ENCODE results near the gene NAP1L4. TPM values are rescaled to one million over a fixed set of nuclear protein-coding genes. Genes with fewer than 3 reads are reported as not detected.

NAP1L4 gene
- total RNA-seq, 2 donors from 2014 or later, result 198 to 206 TPM

DNA sequence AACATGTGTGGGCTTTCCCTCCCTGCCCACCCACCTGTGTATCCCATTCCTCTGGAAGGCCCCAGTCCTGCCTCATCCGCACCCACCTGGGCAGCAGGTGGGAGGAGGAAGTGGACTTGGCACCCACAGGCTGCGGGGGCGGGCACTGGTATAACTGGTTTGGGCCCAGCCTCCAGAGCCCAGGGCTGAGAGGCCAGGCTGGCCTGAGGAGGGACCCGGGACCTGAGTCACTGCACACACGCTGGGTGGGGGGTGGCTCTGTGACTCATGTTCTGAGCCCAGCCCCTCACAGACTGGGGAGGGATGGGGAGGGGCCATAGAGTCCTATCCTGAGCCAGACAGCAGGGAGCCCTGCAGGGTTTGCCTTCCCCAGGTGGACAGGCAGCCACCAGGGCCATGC is 79.6 kb downstream of the NAP1L4 start:
- DNase-seq, result peak; percentile 91
- Histone ChIP-seq H3K9ac (ENCODE audit: extremely low read depth, low read length, poor library complexity, severe bottlenecking) (no peak overlapping the region), H3K4me3 (ENCODE audit: low read length) (no peak overlapping the region), H3K4me1 (ENCODE audit: control insufficient read depth, insufficient read depth, low read length) (no peaks in the 10 kb centered on the region), H3K36me3 (ENCODE audit: control insufficient read depth, insufficient read depth, low read length) (no peaks in the 10 kb centered on the region), H3K27me3 (ENCODE audit: control insufficient read depth, insufficient read depth, low read length, poor library complexity, severe bottlenecking) (no peaks in the 10 kb centered on the region), H3K27ac (ENCODE audit: low read depth, low read length) (no peak overlapping the region), H3K9me3 (ENCODE audit: control insufficient read depth, low read length) (no peaks in the 10 kb centered on the region)
- Mint-ChIP-seq H3K36me3 (ENCODE audit: low read depth) (no peaks in the 10 kb centered on the region), H3K27me3 (ENCODE audit: insufficient read depth) (peaks cover 4% of the 10 kb centered on the region), H3K4me3 (no peak overlapping the region), H3K4me1 (peaks cover 5% of the 10 kb centered on the region), H3K27ac (no peak overlapping the region), H3K9me3 (no peaks in the 10 kb centered on the region)
- 70% methylated on average over 5 of the region's 5 CpGs; no CpG with 5 or more reads in 1 of the 2 experiments for WGBS, 2 experiments (ENCODE audit: insufficient coverage in 1 of 2, insufficient read length in 1 of 2)
- TF ChIP-seq, protein P1, sequence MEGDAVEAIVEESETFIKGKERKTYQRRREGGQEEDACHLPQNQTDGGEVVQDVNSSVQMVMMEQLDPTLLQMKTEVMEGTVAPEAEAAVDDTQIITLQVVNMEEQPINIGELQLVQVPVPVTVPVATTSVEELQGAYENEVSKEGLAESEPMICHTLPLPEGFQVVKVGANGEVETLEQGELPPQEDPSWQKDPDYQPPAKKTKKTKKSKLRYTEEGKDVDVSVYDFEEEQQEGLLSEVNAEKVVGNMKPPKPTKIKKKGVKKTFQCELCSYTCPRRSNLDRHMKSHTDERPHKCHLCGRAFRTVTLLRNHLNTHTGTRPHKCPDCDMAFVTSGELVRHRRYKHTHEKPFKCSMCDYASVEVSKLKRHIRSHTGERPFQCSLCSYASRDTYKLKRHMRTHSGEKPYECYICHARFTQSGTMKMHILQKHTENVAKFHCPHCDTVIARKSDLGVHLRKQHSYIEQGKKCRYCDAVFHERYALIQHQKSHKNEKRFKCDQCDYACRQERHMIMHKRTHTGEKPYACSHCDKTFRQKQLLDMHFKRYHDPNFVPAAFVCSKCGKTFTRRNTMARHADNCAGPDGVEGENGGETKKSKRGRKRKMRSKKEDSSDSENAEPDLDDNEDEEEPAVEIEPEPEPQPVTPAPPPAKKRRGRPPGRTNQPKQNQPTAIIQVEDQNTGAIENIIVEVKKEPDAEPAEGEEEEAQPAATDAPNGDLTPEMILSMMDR (conservative IDR thresholded peaks at IDR 0.05), result no peak

DNA sequence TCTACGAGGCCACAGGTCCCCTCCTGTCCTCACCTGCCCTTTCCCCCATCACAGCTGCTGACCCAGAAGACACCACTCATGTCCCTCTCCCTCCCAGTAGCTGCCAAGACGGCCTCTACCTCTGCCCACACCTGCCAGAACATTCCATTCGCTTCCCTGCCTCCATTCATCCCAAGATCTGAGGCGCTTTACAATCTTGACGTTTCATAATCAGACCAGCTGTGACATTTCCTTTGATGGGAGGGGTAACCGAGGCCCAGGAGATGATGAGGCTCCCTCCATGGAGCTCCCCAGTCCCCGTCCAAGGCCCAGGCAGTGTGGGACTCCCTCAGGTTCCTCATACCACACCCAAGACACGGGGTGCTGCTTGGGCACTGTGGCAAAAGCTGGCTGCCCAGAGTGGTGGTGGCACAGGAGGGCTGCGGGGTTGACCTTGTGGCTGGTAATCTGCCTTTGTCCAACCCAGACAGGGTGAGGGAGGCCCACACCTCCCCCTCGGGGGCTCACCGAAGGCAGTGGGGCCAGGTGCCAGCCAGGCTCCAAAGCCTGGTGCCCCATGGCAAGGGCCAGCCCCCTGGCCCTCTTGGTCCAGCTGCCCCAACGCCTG is 80.2 kb downstream of the NAP1L4 start:
- peaks cover under 1% of the 10 kb centered on the region for H3K9me3 Mint-ChIP-seq
- Histone ChIP-seq H3K36me3 (ENCODE audit: control insufficient read depth, insufficient read depth, low read length) (no peaks in the 10 kb centered on the region), H3K27ac (ENCODE audit: low read depth, low read length) (no peak overlapping the region), H3K4me3 (ENCODE audit: low read length) (no peak overlapping the region), H3K9me3 (ENCODE audit: control insufficient read depth, low read length) (no peaks in the 10 kb centered on the region), H3K27me3 (ENCODE audit: control insufficient read depth, insufficient read depth, low read length, poor library complexity, severe bottlenecking) (no peaks in the 10 kb centered on the region), H3K4me1 (ENCODE audit: control insufficient read depth, insufficient read depth, low read length) (no peaks in the 10 kb centered on the region), H3K9ac (ENCODE audit: extremely low read depth, low read length, poor library complexity, severe bottlenecking) (no peak overlapping the region)
- TF ChIP-seq, protein P1 (conservative IDR thresholded peaks at IDR 0.05), result no peak
- no peak for DNase-seq
- H3K4me3 Mint-ChIP-seq, result no peak overlapping the region
- peak overlapping the region; percentile 61 for H3K27ac Mint-ChIP-seq
- peaks cover 4% of the 10 kb centered on the region for H3K27me3 Mint-ChIP-seq (ENCODE audit: insufficient read depth)
- H3K4me1 Mint-ChIP-seq, result peaks cover 5% of the 10 kb centered on the region
- WGBS, 2 experiments (ENCODE audit: insufficient coverage in 1 of 2, insufficient read length in 1 of 2), result 88 to 91% methylated on average over 6 to 12 of the region's 12 CpGs
- peaks cover 1% of the 10 kb centered on the region for H3K36me3 Mint-ChIP-seq (ENCODE audit: low read depth)

DNA sequence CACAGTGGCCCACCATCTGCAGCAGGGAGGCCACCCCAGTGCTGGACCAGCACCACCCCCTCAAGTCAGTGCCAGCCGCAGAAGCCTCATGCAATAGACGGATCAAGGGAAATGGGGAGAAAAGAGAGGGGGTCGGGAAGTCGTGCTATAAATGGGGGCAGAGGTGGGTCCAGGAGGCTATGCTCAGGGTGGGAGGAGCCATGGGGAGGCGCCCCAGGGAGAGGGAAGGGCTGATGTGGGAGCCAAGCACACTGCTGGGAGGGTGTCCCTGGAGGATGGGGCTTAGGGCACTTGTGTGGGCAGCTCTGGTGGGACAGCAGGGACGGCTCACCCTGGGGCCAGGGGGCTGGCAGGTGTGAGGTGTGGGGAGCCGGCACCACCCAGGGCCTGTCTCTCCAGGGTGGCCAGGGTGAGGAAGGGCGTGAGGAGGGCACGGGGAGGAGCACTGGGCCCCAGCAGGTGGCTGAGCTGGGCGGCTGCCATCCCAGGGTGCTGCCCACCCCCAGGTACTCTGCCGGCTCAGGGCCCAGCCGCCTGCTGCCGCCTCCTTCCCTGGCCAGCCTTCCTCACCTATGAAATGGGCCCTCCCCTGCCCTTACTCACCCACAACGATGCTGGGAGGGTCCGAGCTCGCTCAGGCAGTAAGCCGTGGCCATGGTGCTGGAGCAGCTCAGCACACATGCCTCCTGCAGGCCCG is 80.9 kb downstream of the NAP1L4 start:
- H3K36me3 ChIP-seq (ENCODE audit: control insufficient read depth, insufficient read depth, low read length), result no peaks in the 10 kb centered on the region
- no peaks in the 10 kb centered on the region for H3K9me3 ChIP-seq (ENCODE audit: control insufficient read depth, low read length)
- H3K4me3 Mint-ChIP-seq, result no peak overlapping the region
- H3K27me3 ChIP-seq (ENCODE audit: control insufficient read depth, insufficient read depth, low read length, poor library complexity, severe bottlenecking), result no peaks in the 10 kb centered on the region
- no peaks in the 10 kb centered on the region for H3K4me1 ChIP-seq (ENCODE audit: control insufficient read depth, insufficient read depth, low read length)
- no peak overlapping the region for H3K4me3 ChIP-seq (ENCODE audit: low read length)
- WGBS, 2 experiments (ENCODE audit: insufficient coverage in 1 of 2, insufficient read length in 1 of 2), result 91 to 92% methylated on average over 9 to 18 of the region's 18 CpGs
- H3K36me3 Mint-ChIP-seq (ENCODE audit: low read depth), result peaks cover 7% of the 10 kb centered on the region
- peaks cover 5% of the 10 kb centered on the region for H3K4me1 Mint-ChIP-seq
- peaks cover 4% of the 10 kb centered on the region for H3K27me3 Mint-ChIP-seq (ENCODE audit: insufficient read depth)
- TF ChIP-seq, protein P1 (conservative IDR thresholded peaks at IDR 0.05), result no peak
- H3K9me3 Mint-ChIP-seq, result peaks cover 2% of the 10 kb centered on the region
- H3K27ac ChIP-seq (ENCODE audit: low read depth, low read length), result no peak overlapping the region
- peak overlapping the region; percentile 61 for H3K27ac Mint-ChIP-seq
- no peak for DNase-seq
- no peak overlapping the region for H3K9ac ChIP-seq (ENCODE audit: extremely low read depth, low read length, poor library complexity, severe bottlenecking)
